Measurements from ENCODE around the gene MAPKAPK3.

Gene MAPKAPK3

GRCh38 chr3:50608278-50608677 lies 8.7 kb upstream of the MAPKAPK3 start:
- DNase-seq (ENCODE audit: extremely low read depth, insufficient read length), result no peak
- H3K4me3 ChIP-seq (replicated peaks; ENCODE audit: low read depth, low read length), result no peak overlapping the region
- no peak for TF ChIP-seq CTCF (IDR thresholded peaks at IDR 0.05; ENCODE audit: insufficient read depth, low read length, poor library complexity, severe bottlenecking)
- H3K27me3 ChIP-seq (replicated peaks; ENCODE audit: control insufficient read depth, insufficient read depth, low read length), result no peaks in the 10 kb centered on the region
- H3K36me3 ChIP-seq (ENCODE audit: control insufficient read depth, insufficient read depth, low read length), result peaks cover 2% of the 10 kb centered on the region; the same call in 1 of the 2 replicates

- H3K4me3 ChIP-seq (replicated peaks; ENCODE audit: low read depth, low read length), result no peak overlapping the region
- no peaks in the 10 kb centered on the region for H3K27me3 ChIP-seq (replicated peaks; ENCODE audit: control insufficient read depth, insufficient read depth, low read length)
- no peak for DNase-seq (ENCODE audit: extremely low read depth, insufficient read length)
- H3K36me3 ChIP-seq (ENCODE audit: control insufficient read depth, insufficient read depth, low read length), result peaks cover 2% of the 10 kb centered on the region; the same call in 1 of the 2 replicates
- no peak for TF ChIP-seq CTCF (IDR thresholded peaks at IDR 0.05; ENCODE audit: insufficient read depth, low read length, poor library complexity, severe bottlenecking)
Measured at GRCh38 chr3:50609071-50609762, 7.7 kb upstream of the MAPKAPK3 start.

GRCh38 chr3:50609763-50610085 lies 7.2 kb upstream of the MAPKAPK3 start:
- H3K27me3 ChIP-seq (replicated peaks; ENCODE audit: control insufficient read depth, insufficient read depth, low read length), result no peaks in the 10 kb centered on the region
- DNase-seq (ENCODE audit: extremely low read depth, insufficient read length), result no peak
- no peak overlapping the region for H3K4me3 ChIP-seq (replicated peaks; ENCODE audit: low read depth, low read length)
- TF ChIP-seq CTCF (IDR thresholded peaks at IDR 0.05; ENCODE audit: insufficient read depth, low read length, poor library complexity, severe bottlenecking), result no peak
- peaks cover 2% of the 10 kb centered on the region; the same call in 1 of the 2 replicates for H3K36me3 ChIP-seq (ENCODE audit: control insufficient read depth, insufficient read depth, low read length)

GRCh38 chr3:50610181-50610971 lies 6.6 kb upstream of the MAPKAPK3 start:
- H3K27me3 ChIP-seq (replicated peaks; ENCODE audit: control insufficient read depth, insufficient read depth, low read length), result no peaks in the 10 kb centered on the region
- H3K36me3 ChIP-seq (ENCODE audit: control insufficient read depth, insufficient read depth, low read length), result peaks cover 2% of the 10 kb centered on the region; the same call in 1 of the 2 replicates
- H3K4me3 ChIP-seq (replicated peaks; ENCODE audit: low read depth, low read length), result peak overlapping the region; percentile 71
- TF ChIP-seq CTCF (IDR thresholded peaks at IDR 0.05; ENCODE audit: insufficient read depth, low read length, poor library complexity, severe bottlenecking), result no peak
- no peak for DNase-seq (ENCODE audit: extremely low read depth, insufficient read length)

- Histone ChIP-seq H3K4me3 (replicated peaks; ENCODE audit: low read depth, low read length) (peak overlapping the region; percentile 71), H3K36me3 (ENCODE audit: control insufficient read depth, insufficient read depth, low read length) (peaks cover 2% of the 10 kb centered on the region; the same call in 1 of the 2 replicates), H3K27me3 (replicated peaks; ENCODE audit: control insufficient read depth, insufficient read depth, low read length) (no peaks in the 10 kb centered on the region)
- no peak for TF ChIP-seq CTCF (IDR thresholded peaks at IDR 0.05; ENCODE audit: insufficient read depth, low read length, poor library complexity, severe bottlenecking)
- DNase-seq (ENCODE audit: extremely low read depth, insufficient read length), result no peak
Measured at GRCh38 chr3:50610992-50611463, 5.9 kb upstream of the MAPKAPK3 start.
